ENCODE measurements around the gene NMRK1. TPM values are rescaled to one million over a fixed set of nuclear protein-coding genes. Genes with fewer than 3 reads are reported as not detected.

NMRK1 gene
- polyA plus RNA-seq, 1 experiment, result 14.4 TPM

- ChIA-PET CTCF (no interaction called here), POLR2A (no interaction called here)
- Histone ChIP-seq H3K27ac (ENCODE audit: low read depth, low read length) (no peak overlapping the region), H3K4me3 (ENCODE audit: low read depth, low read length) (no peak overlapping the region), H3K27me3 (ENCODE audit: control insufficient read depth, insufficient read depth, low read length) (no peaks in the 10 kb centered on the region), H3K9me3 (ENCODE audit: control insufficient read depth, insufficient read depth, low read length) (no peaks in the 10 kb centered on the region)
- DNase-seq (ENCODE audit: low read depth, low spot score), result no peak
- no peak for TF ChIP-seq CTCF (IDR thresholded peaks at IDR 0.05; ENCODE audit: low read depth, low read length)
Measured at GRCh38 chr9:75109210-75109839, 21.4 kb upstream of the NMRK1 start.

- CTCF ChIA-PET, result interaction anchor here (0.7 kb wide), 1 partner anchor 118 kb away, joined by 4 read pairs; no protein-coding TSS in a partner anchor
- no peak overlapping the region for H3K27ac ChIP-seq (ENCODE audit: low read depth, low read length)
Measured at GRCh38 chr9:75108571-75108970, 20.6 kb upstream of the NMRK1 start.

GRCh38 chr9:75106857-75107256 lies 18.9 kb upstream of the NMRK1 start:
- ChIA-PET CTCF (interaction anchor here (1.2 to 1.6 kb wide), 2 partner anchors 155 to 331 kb away, joined by 3 to 4 read pairs; no protein-coding TSS in a partner anchor), POLR2A (interaction anchor here (0.7 kb wide), 1 partner anchor 1557 kb away, joined by 9 read pairs; no protein-coding TSS in a partner anchor)
- Histone ChIP-seq H3K9me3 (ENCODE audit: control insufficient read depth, insufficient read depth, low read length) (no peaks in the 10 kb centered on the region), H3K4me3 (ENCODE audit: low read depth, low read length) (no peak overlapping the region), H3K27me3 (ENCODE audit: control insufficient read depth, insufficient read depth, low read length) (no peaks in the 10 kb centered on the region), H3K27ac (ENCODE audit: low read depth, low read length) (no peak overlapping the region)
- DNase-seq (ENCODE audit: low read depth, low spot score), result no peak
- TF ChIP-seq CTCF (IDR thresholded peaks at IDR 0.05; ENCODE audit: low read depth, low read length), result no peak

More at GRCh38 chr9:75108571-75108970, 20.6 kb upstream of the NMRK1 start:
- Histone ChIP-seq H3K27me3 (ENCODE audit: control insufficient read depth, insufficient read depth, low read length) (no peaks in the 10 kb centered on the region), H3K4me3 (ENCODE audit: low read depth, low read length) (no peak overlapping the region), H3K9me3 (ENCODE audit: control insufficient read depth, insufficient read depth, low read length) (no peaks in the 10 kb centered on the region)
- DNase-seq (ENCODE audit: low read depth, low spot score), result no peak
- POLR2A ChIA-PET, result interaction anchor here (1.1 kb wide), 1 partner anchor 21 kb away, joined by 3 read pairs; the partner anchor contains the start of gene NMRK1
- no peak for TF ChIP-seq CTCF (IDR thresholded peaks at IDR 0.05; ENCODE audit: low read depth, low read length)

GRCh38 chr9:75105841-75106240 lies 17.9 kb upstream of the NMRK1 start:
- DNase-seq (ENCODE audit: low read depth, low spot score), result no peak
- ChIA-PET CTCF (interaction anchor here (0.6 to 1.1 kb wide), 2 partner anchors 134 to 330 kb away, joined by 3 read pairs; no protein-coding TSS in a partner anchor), POLR2A (no interaction called here)
- no peaks in the 10 kb centered on the region for H3K9me3 ChIP-seq (ENCODE audit: control insufficient read depth, insufficient read depth, low read length)
- TF ChIP-seq CTCF (IDR thresholded peaks at IDR 0.05; ENCODE audit: low read depth, low read length), result no peak
- no peak overlapping the region for H3K27ac ChIP-seq (ENCODE audit: low read depth, low read length)
- H3K27me3 ChIP-seq (ENCODE audit: control insufficient read depth, insufficient read depth, low read length), result no peaks in the 10 kb centered on the region
- no peak overlapping the region for H3K4me3 ChIP-seq (ENCODE audit: low read depth, low read length)

- no peak for TF ChIP-seq CTCF (IDR thresholded peaks at IDR 0.05; ENCODE audit: low read depth, low read length)
- H3K4me3 ChIP-seq (ENCODE audit: low read depth, low read length), result no peak overlapping the region
- no peak for DNase-seq (ENCODE audit: low read depth, low spot score)
- no peak overlapping the region for H3K27ac ChIP-seq (ENCODE audit: low read depth, low read length)
- POLR2A ChIA-PET, result no interaction called here
- no peaks in the 10 kb centered on the region for H3K9me3 ChIP-seq (ENCODE audit: control insufficient read depth, insufficient read depth, low read length)
- no peaks in the 10 kb centered on the region for H3K27me3 ChIP-seq (ENCODE audit: control insufficient read depth, insufficient read depth, low read length)
- CTCF ChIA-PET, result interaction anchor here (0.6 to 1.1 kb wide), 3 partner anchors 81 to 368 kb away, joined by 3 to 4 read pairs (median 4); no protein-coding TSS in a partner anchor
Measured at GRCh38 chr9:75105019-75105540, 17.1 kb upstream of the NMRK1 start.
